ENCODE results near the gene C2orf76. TPM values are rescaled to one million over a fixed set of nuclear protein-coding genes. Genes with fewer than 3 reads are reported as not detected.
"Not testable (repeated sequence)": the region's sequence is repeated elsewhere in the genome, so short reads cannot be mapped to it uniquely, and the experiment has no call there.

Gene C2orf76
- 1 to 10 TPM; 6.2 to 9.9 TPM for total RNA-seq

- peak; percentile 95 for ATAC-seq
- Mint-ChIP-seq H3K4me1 (peaks cover 42% of the 10 kb centered on the region), H3K9me3 (ENCODE audit: low read depth) (no peaks in the 10 kb centered on the region), H3K36me3 (peaks cover 37% of the 10 kb centered on the region), H3K27me3 (no peaks in the 10 kb centered on the region), H3K27ac (peak within 1 kb of the TSS; percentile 97), H3K4me3 (peak within 1 kb of the TSS; percentile 100)
- CTCF ChIA-PET: interaction anchor here (0.9 to 1.6 kb wide), 4 partner anchors 11 to 1364 kb away, joined by 3 to 4 read pairs (median 4); no protein-coding TSS in a partner anchor
- peak; percentile 95 for DNase-seq
These were observed at the start of gene C2orf76, which contains the start of gene DBI for GRCh38 chr2:119366649-119367471. TSS of gene C2orf76 (minus strand) at chr2:119366834. CDS start at chr2:119339959, 26,875 bp downstream. TSS of gene DBI (plus strand) at chr2:119366977. CDS start at chr2:119367052, 75 bp downstream.

GRCh38 chr2:119415630-119416029, 49.0 kb upstream of the C2orf76 start:
- Mint-ChIP-seq H3K36me3 (no peaks in the 10 kb centered on the region), H3K4me1 (peaks cover 1% of the 10 kb centered on the region), H3K4me3 (no peak overlapping the region), H3K27me3 (peaks cover 38% of the 10 kb centered on the region), H3K9me3 (ENCODE audit: low read depth) (no peaks in the 10 kb centered on the region), H3K27ac (no peak overlapping the region)
- ATAC-seq (no peak), DNase-seq (no peak)
- CTCF ChIA-PET: interaction anchor here (1.2 kb wide), 1 partner anchor 61 kb away, joined by 4 read pairs; no protein-coding TSS in a partner anchor

GRCh38 chr2:119414894-119415293, 48.3 kb upstream of the C2orf76 start:
- Mint-ChIP-seq H3K4me3 (no peak overlapping the region), H3K9me3 (ENCODE audit: low read depth) (no peaks in the 10 kb centered on the region), H3K27me3 (peaks cover 36% of the 10 kb centered on the region), H3K36me3 (no peaks in the 10 kb centered on the region), H3K27ac (no peak overlapping the region), H3K4me1 (peaks cover 1% of the 10 kb centered on the region)
- CTCF ChIA-PET: interaction anchor here (1.2 kb wide), 1 partner anchor 61 kb away, joined by 4 read pairs; no protein-coding TSS in a partner anchor
- DNase-seq (no peak), ATAC-seq (no peak)

- CTCF ChIA-PET: interaction anchor here (1.4 to 2.0 kb wide), 2 partner anchors 9 to 67 kb away, joined by 5 to 7 read pairs; no protein-coding TSS in a partner anchor
- no peak for ATAC-seq
- H3K4me1 Mint-ChIP-seq: no peaks in the 10 kb centered on the region
- H3K4me3 Mint-ChIP-seq: no peak overlapping the region
- H3K9me3 Mint-ChIP-seq (ENCODE audit: low read depth): no peaks in the 10 kb centered on the region
- peaks cover 22% of the 10 kb centered on the region for H3K27me3 Mint-ChIP-seq
- DNase-seq: no peak
- no peaks in the 10 kb centered on the region for H3K36me3 Mint-ChIP-seq
- no peak overlapping the region for H3K27ac Mint-ChIP-seq
These were observed 42.9 kb upstream of the C2orf76 start for GRCh38 chr2:119409506-119409905.

GRCh38 chr2:119408221-119408619, 41.6 kb upstream of the C2orf76 start:
- CTCF ChIA-PET: interaction anchor here (0.7 to 1.5 kb wide), 6 partner anchors 9 to 91 kb away, joined by 3 to 8 read pairs (median 3); no protein-coding TSS in a partner anchor
- Mint-ChIP-seq H3K4me1 (no peaks in the 10 kb centered on the region), H3K27ac (no peak overlapping the region), H3K4me3 (no peak overlapping the region), H3K27me3 (peaks cover 10% of the 10 kb centered on the region), H3K36me3 (no peaks in the 10 kb centered on the region), H3K9me3 (ENCODE audit: low read depth) (no peaks in the 10 kb centered on the region)
- DNase-seq: no peak
- no peak for ATAC-seq

GRCh38 chr2:119407430-119408220, 41.0 kb upstream of the C2orf76 start:
- no peak for ATAC-seq
- CTCF ChIA-PET: interaction anchor here (0.7 to 1.7 kb wide), 5 partner anchors 9 to 69 kb away, joined by 3 to 10 read pairs (median 4); no protein-coding TSS in a partner anchor
- Mint-ChIP-seq H3K4me3 (no peak overlapping the region), H3K27me3 (peaks cover 10% of the 10 kb centered on the region), H3K9me3 (ENCODE audit: low read depth) (no peaks in the 10 kb centered on the region), H3K36me3 (no peaks in the 10 kb centered on the region), H3K27ac (no peak overlapping the region), H3K4me1 (no peaks in the 10 kb centered on the region)
- DNase-seq: peak; percentile 44

GRCh38 chr2:119405151-119405550, 38.5 kb upstream of the C2orf76 start:
- DNase-seq: no peak
- ATAC-seq: no peak
- H3K36me3 Mint-ChIP-seq: no peaks in the 10 kb centered on the region
- no peaks in the 10 kb centered on the region for H3K4me1 Mint-ChIP-seq
- CTCF ChIA-PET: no interaction called here
- no peaks in the 10 kb centered on the region for H3K9me3 Mint-ChIP-seq (ENCODE audit: low read depth)
- no peaks in the 10 kb centered on the region for H3K27me3 Mint-ChIP-seq
- no peak overlapping the region for H3K4me3 Mint-ChIP-seq
- H3K27ac Mint-ChIP-seq: no peak overlapping the region

GRCh38 chr2:119403618-119404017, 37.0 kb upstream of the C2orf76 start:
- not testable (repeated sequence) for H3K27ac Mint-ChIP-seq; H3K9me3 Mint-ChIP-seq (ENCODE audit: low read depth); DNase-seq; H3K27me3 Mint-ChIP-seq; H3K36me3 Mint-ChIP-seq; ATAC-seq; H3K4me3 Mint-ChIP-seq; H3K4me1 Mint-ChIP-seq
- CTCF ChIA-PET: interaction anchor here (1.1 kb wide), 1 partner anchor 73 kb away, joined by 3 read pairs; no protein-coding TSS in a partner anchor

GRCh38 chr2:119402645-119403560, 36.3 kb upstream of the C2orf76 start:
- Mint-ChIP-seq H3K27me3 (peaks cover 2% of the 10 kb centered on the region), H3K4me3 (no peak overlapping the region), H3K27ac (no peak overlapping the region), H3K4me1 (peaks cover 2% of the 10 kb centered on the region), H3K36me3 (no peaks in the 10 kb centered on the region), H3K9me3 (ENCODE audit: low read depth) (no peaks in the 10 kb centered on the region)
- no peak for ATAC-seq
- no peak for DNase-seq
- CTCF ChIA-PET: interaction anchor here (1.0 kb wide), 1 partner anchor 11 kb away, joined by 3 read pairs; no protein-coding TSS in a partner anchor

- CTCF ChIA-PET: interaction anchor here (1.0 kb wide), 1 partner anchor 12 kb away, joined by 3 read pairs; no protein-coding TSS in a partner anchor
- no peaks in the 10 kb centered on the region for H3K9me3 Mint-ChIP-seq (ENCODE audit: low read depth)
- H3K27ac Mint-ChIP-seq: no peak overlapping the region
- H3K36me3 Mint-ChIP-seq: no peaks in the 10 kb centered on the region
- no peak overlapping the region for H3K4me3 Mint-ChIP-seq
- DNase-seq (no peak), ATAC-seq (no peak)
- H3K4me1 Mint-ChIP-seq: peaks cover 2% of the 10 kb centered on the region
- peaks cover 2% of the 10 kb centered on the region for H3K27me3 Mint-ChIP-seq
These were observed 35.5 kb upstream of the C2orf76 start for GRCh38 chr2:119402106-119402505.

GRCh38 chr2:119397196-119397595, 30.6 kb upstream of the C2orf76 start:
- no peaks in the 10 kb centered on the region for H3K36me3 Mint-ChIP-seq
- no peak overlapping the region for H3K4me3 Mint-ChIP-seq
- H3K27me3 Mint-ChIP-seq: peaks cover 8% of the 10 kb centered on the region
- no peak overlapping the region for H3K27ac Mint-ChIP-seq
- ATAC-seq (no peak), DNase-seq (no peak)
- CTCF ChIA-PET: no interaction called here
- H3K4me1 Mint-ChIP-seq: peaks cover 2% of the 10 kb centered on the region
- H3K9me3 Mint-ChIP-seq (ENCODE audit: low read depth): no peaks in the 10 kb centered on the region

GRCh38 chr2:119393971-119394748, 27.5 kb upstream of the C2orf76 start:
- H3K4me1 Mint-ChIP-seq: peaks cover 2% of the 10 kb centered on the region
- peaks cover 14% of the 10 kb centered on the region for H3K27me3 Mint-ChIP-seq
- DNase-seq (no peak), ATAC-seq (no peak)
- no peak overlapping the region for H3K4me3 Mint-ChIP-seq
- H3K9me3 Mint-ChIP-seq (ENCODE audit: low read depth): no peaks in the 10 kb centered on the region
- CTCF ChIA-PET: no interaction called here
- no peak overlapping the region for H3K27ac Mint-ChIP-seq
- no peaks in the 10 kb centered on the region for H3K36me3 Mint-ChIP-seq

All from activated CD8-positive, alpha-beta memory T cell treated with anti-CD3 and anti-CD28 coated beads, Interleukin-2, amount 10 ng/mL, durations not matched to agents 7 days and 5 days (primary cell).